Adrenal gland (tissue), 5 donors: ENCODE measurements around the gene RTP2.

Experiments used
- POLR2A ChIP-seq, 2 donors: fragments of 450-650 bp; IDR thresholded peaks; one replicate each; pipeline ENCODE4 v1.6.1; 2017; ENCODE audit warnings: antibody characterized with exemption in 2 of 2, mild to moderate bottlenecking in 2 of 2, moderate library complexity in 1 of 2
- TF ChIP-seq, protein P1 (sequence below), 6 experiments: fragments of 450-650 bp in 4 of 6; fragments of 200-600 bp in 2 of 6; sonication (generic) in 1 of 6; IDR thresholded peaks; 1 replicate in 5 of 6; 2 replicates in 1 of 6; pipeline versions ENCODE4 v1.5.1 to v1.8.0; 2016 to 2021; ENCODE audit warnings: antibody characterized with exemption in 6 of 6, mild to moderate bottlenecking in 2 of 6, moderate library complexity in 1 of 6
- donor health status: DM: no; HTN: no; CAD: no.

GRCh38 chr3:187705164-187705563, 2.8 kb upstream of the RTP2 start:
- TF ChIP-seq, protein P1, sequence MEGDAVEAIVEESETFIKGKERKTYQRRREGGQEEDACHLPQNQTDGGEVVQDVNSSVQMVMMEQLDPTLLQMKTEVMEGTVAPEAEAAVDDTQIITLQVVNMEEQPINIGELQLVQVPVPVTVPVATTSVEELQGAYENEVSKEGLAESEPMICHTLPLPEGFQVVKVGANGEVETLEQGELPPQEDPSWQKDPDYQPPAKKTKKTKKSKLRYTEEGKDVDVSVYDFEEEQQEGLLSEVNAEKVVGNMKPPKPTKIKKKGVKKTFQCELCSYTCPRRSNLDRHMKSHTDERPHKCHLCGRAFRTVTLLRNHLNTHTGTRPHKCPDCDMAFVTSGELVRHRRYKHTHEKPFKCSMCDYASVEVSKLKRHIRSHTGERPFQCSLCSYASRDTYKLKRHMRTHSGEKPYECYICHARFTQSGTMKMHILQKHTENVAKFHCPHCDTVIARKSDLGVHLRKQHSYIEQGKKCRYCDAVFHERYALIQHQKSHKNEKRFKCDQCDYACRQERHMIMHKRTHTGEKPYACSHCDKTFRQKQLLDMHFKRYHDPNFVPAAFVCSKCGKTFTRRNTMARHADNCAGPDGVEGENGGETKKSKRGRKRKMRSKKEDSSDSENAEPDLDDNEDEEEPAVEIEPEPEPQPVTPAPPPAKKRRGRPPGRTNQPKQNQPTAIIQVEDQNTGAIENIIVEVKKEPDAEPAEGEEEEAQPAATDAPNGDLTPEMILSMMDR (IDR thresholded peaks at IDR 0.05), result no peak
- no peak for TF ChIP-seq POLR2A (IDR thresholded peaks at IDR 0.05)
